ENCODE measurements around the gene MANF. TPM values are rescaled to one million over a fixed set of nuclear protein-coding genes. Genes with fewer than 3 reads are reported as not detected.

The MANF gene
- total RNA-seq, 1 experiment from 2014 or later = 132 TPM

DNA sequence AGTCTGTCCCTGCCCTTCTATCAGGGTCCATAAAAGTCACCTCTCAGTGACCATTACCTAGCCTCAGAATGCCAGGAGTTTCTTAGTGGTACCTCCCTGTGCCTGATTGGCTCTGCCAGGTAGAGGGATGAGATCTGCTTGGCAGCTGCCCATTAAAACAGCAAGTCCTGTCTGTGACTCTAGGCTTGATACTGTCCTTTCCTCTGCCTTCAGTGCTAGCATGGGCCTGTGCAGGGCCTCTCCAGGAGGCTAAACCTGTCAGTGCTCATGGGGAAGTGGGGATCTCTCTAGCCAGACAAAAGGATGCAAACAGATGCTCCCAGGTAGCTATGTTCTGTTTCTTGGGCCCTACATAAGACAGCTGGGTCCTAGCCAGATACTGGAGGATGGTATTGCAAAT is 10.0 kb upstream of the MANF start:
- ChIA-PET POLR2A (no interaction called here), RAD21 (ENCODE audit: low non-redundant PET in 1 of 2, low total read pairs in 2 of 2, uncharacterized antibody in 2 of 2, unreplicated experiment in 2 of 2) (no interaction called here), CTCF (no interaction called here)
- Histone ChIP-seq H4K20me1 (ENCODE audit: insufficient read depth) (no peaks in the 10 kb centered on the region), H3K27ac (ENCODE audit: low read depth, low read length) (no peak overlapping the region), H3K79me2 (ENCODE audit: insufficient read depth, low read length) (no peaks in the 10 kb centered on the region), H3K27me3 (ENCODE audit: insufficient read depth, low read length) (no peaks in the 10 kb centered on the region), H3K4me3 (replicated peaks in 1 of 2; ENCODE audit: low read depth in 1 of 2, low read length in 2 of 2) (no peak overlapping the region), H3K4me2 (ENCODE audit: low read length) (no peak overlapping the region), H3K4me1 (ENCODE audit: control insufficient read depth in 1 of 2, insufficient read depth in 2 of 2, low read length in 2 of 2) (no peaks in the 10 kb centered on the region), H3K9ac (ENCODE audit: low read length) (no peak overlapping the region), H3K9me2 (ENCODE audit: insufficient read depth) (no peaks in the 10 kb centered on the region), H3K9me3 (ENCODE audit: control insufficient read depth in 1 of 2, insufficient read depth in 1 of 2, low read depth in 1 of 2, low read length in 2 of 2) (no peaks in the 10 kb centered on the region), H2AFZ (ENCODE audit: low read depth, low read length, poor library complexity, severe bottlenecking) (no peak overlapping the region), H3K36me3 (ENCODE audit: control insufficient read depth in 1 of 2, insufficient read depth in 2 of 2, low read length in 2 of 2) (no peaks in the 10 kb centered on the region)
- no peak for DNase-seq (ENCODE audit: low read depth, low spot score)
- ATAC-seq = no peak
- BruUV-seq (replicated peaks) = no TSS peak
- TF ChIP-seq SIN3A (IDR thresholded peaks at IDR 0.05; ENCODE audit: low read depth) (no peak), EGR1 (IDR thresholded peaks at IDR 0.05; ENCODE audit: low read depth) (no peak), RAD21 (IDR thresholded peaks at IDR 0.05; ENCODE audit: low read depth) (no peak), SP1 (IDR thresholded peaks at IDR 0.05; ENCODE audit: low read depth) (no peak), SRF (IDR thresholded peaks at IDR 0.05; ENCODE audit: low read depth) (no peak), ELF1 (IDR thresholded peaks at IDR 0.05; ENCODE audit: borderline replicate concordance, low read depth) (no peak), FOSL1 (IDR thresholded peaks at IDR 0.05; ENCODE audit: low read depth) (no peak), EZH2phosphoT487 (IDR thresholded peaks at IDR 0.05; ENCODE audit: borderline replicate concordance) (no peak), ZFX (IDR thresholded peaks at IDR 0.05) (no peak), TCF7L2 (IDR thresholded peaks at IDR 0.05; ENCODE audit: borderline replicate concordance, extremely low read depth, insufficient read depth, insufficient read length) (no peak), CEBPB (IDR thresholded peaks at IDR 0.05; ENCODE audit: low read depth) (no peak)
- TF ChIP-seq, protein P1, sequence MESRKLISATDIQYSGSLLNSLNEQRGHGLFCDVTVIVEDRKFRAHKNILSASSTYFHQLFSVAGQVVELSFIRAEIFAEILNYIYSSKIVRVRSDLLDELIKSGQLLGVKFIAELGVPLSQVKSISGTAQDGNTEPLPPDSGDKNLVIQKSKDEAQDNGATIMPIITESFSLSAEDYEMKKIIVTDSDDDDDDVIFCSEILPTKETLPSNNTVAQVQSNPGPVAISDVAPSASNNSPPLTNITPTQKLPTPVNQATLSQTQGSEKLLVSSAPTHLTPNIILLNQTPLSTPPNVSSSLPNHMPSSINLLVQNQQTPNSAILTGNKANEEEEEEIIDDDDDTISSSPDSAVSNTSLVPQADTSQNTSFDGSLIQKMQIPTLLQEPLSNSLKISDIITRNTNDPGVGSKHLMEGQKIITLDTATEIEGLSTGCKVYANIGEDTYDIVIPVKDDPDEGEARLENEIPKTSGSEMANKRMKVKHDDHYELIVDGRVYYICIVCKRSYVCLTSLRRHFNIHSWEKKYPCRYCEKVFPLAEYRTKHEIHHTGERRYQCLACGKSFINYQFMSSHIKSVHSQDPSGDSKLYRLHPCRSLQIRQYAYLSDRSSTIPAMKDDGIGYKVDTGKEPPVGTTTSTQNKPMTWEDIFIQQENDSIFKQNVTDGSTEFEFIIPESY (IDR thresholded peaks at IDR 0.05; ENCODE audit: extremely low read depth, insufficient replicate concordance, low read length) = no peak
- TF ChIP-seq, protein P2, sequence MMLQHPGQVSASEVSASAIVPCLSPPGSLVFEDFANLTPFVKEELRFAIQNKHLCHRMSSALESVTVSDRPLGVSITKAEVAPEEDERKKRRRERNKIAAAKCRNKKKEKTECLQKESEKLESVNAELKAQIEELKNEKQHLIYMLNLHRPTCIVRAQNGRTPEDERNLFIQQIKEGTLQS (IDR thresholded peaks at IDR 0.05) = no peak
- TF ChIP-seq, protein P3, sequence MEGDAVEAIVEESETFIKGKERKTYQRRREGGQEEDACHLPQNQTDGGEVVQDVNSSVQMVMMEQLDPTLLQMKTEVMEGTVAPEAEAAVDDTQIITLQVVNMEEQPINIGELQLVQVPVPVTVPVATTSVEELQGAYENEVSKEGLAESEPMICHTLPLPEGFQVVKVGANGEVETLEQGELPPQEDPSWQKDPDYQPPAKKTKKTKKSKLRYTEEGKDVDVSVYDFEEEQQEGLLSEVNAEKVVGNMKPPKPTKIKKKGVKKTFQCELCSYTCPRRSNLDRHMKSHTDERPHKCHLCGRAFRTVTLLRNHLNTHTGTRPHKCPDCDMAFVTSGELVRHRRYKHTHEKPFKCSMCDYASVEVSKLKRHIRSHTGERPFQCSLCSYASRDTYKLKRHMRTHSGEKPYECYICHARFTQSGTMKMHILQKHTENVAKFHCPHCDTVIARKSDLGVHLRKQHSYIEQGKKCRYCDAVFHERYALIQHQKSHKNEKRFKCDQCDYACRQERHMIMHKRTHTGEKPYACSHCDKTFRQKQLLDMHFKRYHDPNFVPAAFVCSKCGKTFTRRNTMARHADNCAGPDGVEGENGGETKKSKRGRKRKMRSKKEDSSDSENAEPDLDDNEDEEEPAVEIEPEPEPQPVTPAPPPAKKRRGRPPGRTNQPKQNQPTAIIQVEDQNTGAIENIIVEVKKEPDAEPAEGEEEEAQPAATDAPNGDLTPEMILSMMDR (IDR thresholded peaks at IDR 0.05 in 2 of 3, conservative IDR thresholded peaks at IDR 0.05 in 1 of 3; ENCODE audit: borderline replicate concordance in 1 of 3, insufficient read depth in 1 of 3, low read depth in 2 of 3, low read length in 2 of 3) = no peak
- intact Hi-C loops (cut with micrococcal nuclease) = no loop called here
